ENCODE results near the gene GCAT.

GCAT gene

GRCh38 chr22:37801946-37802309 lies 5.8 kb upstream of the GCAT start:
- ChIA-PET POLR2A (interaction anchor here (0.6 kb wide), 1 partner anchor 24 kb away, joined by 3 read pairs; no protein-coding TSS in a partner anchor), CTCF (interaction anchor here (1.0 to 1.5 kb wide), 3 partner anchors 10 to 164 kb away, joined by 3 to 8 read pairs (median 7); no protein-coding TSS in a partner anchor)
- TF ChIP-seq CTCF (IDR thresholded peaks at IDR 0.05; ENCODE audit: insufficient read depth, low read length, missing control alignments), result no peak
- peak overlapping the region; percentile 61 for H3K4me3 ChIP-seq (ENCODE audit: low read depth, low read length)
- DNase-seq (ENCODE audit: low read depth, low spot score), result no peak

- peak overlapping the region; percentile 61 for H3K4me3 ChIP-seq (ENCODE audit: low read depth, low read length)
- ChIA-PET POLR2A (interaction anchor here (0.6 kb wide), 1 partner anchor 23 kb away, joined by 3 read pairs; no protein-coding TSS in a partner anchor), CTCF (interaction anchor here (0.9 to 1.5 kb wide), 4 partner anchors 11 to 258 kb away, joined by 3 to 8 read pairs (median 5); no protein-coding TSS in a partner anchor)
- TF ChIP-seq CTCF (IDR thresholded peaks at IDR 0.05; ENCODE audit: insufficient read depth, low read length, missing control alignments), result no peak
- no peak for DNase-seq (ENCODE audit: low read depth, low spot score)
Observed at GRCh38 chr22:37802310-37803194, 5.2 kb upstream of the GCAT start.

GRCh38 chr22:37803195-37803638 lies 4.5 kb upstream of the GCAT start:
- DNase-seq (ENCODE audit: low read depth, low spot score), result no peak
- no peak overlapping the region for H3K4me3 ChIP-seq (ENCODE audit: low read depth, low read length)
- ChIA-PET CTCF (interaction anchor here (0.8 to 1.4 kb wide), 4 partner anchors 11 to 258 kb away, joined by 3 to 8 read pairs (median 5); no protein-coding TSS in a partner anchor), POLR2A (no interaction called here)
- TF ChIP-seq CTCF (IDR thresholded peaks at IDR 0.05; ENCODE audit: insufficient read depth, low read length, missing control alignments), result no peak

GRCh38 chr22:37803639-37804351 lies 3.9 kb upstream of the GCAT start:
- ChIA-PET CTCF (interaction anchor here (0.8 to 2.3 kb wide), 4 partner anchors 11 to 160 kb away, joined by 5 to 21 read pairs (median 8); no protein-coding TSS in a partner anchor), POLR2A (interaction anchor here (1.4 kb wide), 1 partner anchor 15 kb away, joined by 5 read pairs; no protein-coding TSS in a partner anchor)
- no peak for DNase-seq (ENCODE audit: low read depth, low spot score)
- TF ChIP-seq CTCF (IDR thresholded peaks at IDR 0.05; ENCODE audit: insufficient read depth, low read length, missing control alignments), result no peak
- H3K4me3 ChIP-seq (ENCODE audit: low read depth, low read length), result peak overlapping the region; percentile 76

GRCh38 chr22:37804352-37804880 lies 3.3 kb upstream of the GCAT start:
- no peak for DNase-seq (ENCODE audit: low read depth, low spot score)
- ChIA-PET CTCF (interaction anchor here (1.5 to 2.3 kb wide), 2 partner anchors 14 to 161 kb away, joined by 5 to 21 read pairs; no protein-coding TSS in a partner anchor), POLR2A (interaction anchor here (0.6 to 1.4 kb wide), 9 partner anchors 8 to 143 kb away, joined by 3 to 7 read pairs (median 4); partner anchors contain the start of genes ANKRD54 and LGALS1)
- H3K4me3 ChIP-seq (ENCODE audit: low read depth, low read length), result peak overlapping the region; percentile 76
- TF ChIP-seq CTCF (IDR thresholded peaks at IDR 0.05; ENCODE audit: insufficient read depth, low read length, missing control alignments), result no peak
